AG04449 (cell line): ENCODE results near the gene MAT2A.

ENCODE experiments used
- CTCF ChIA-PET: fragments of 350-600 bp; formaldehyde crosslinking; extraction: SDS; loops from one replicate; lab custom pipeline; 2021; ENCODE audit warnings: antibody characterized with exemption; lab: Yijun Ruan, JAX
- POLR2A ChIA-PET: fragments of 400-600, 350-600 bp; formaldehyde crosslinking; extraction: SDS; loops from one replicate; lab custom pipeline; 2020; ENCODE audit warnings: antibody characterized with exemption, inconsistent platforms; lab: Yijun Ruan, JAX
- DNase-seq: peaks from one replicate; pipeline ENCODE4 v3.0.0-alpha.2; 2010; ENCODE audit warnings: low read depth, low spot score
- H3K4me3 ChIP-seq: 2 replicates; pipeline ENCODE4 v1.5.1; 2011; ENCODE audit warnings: low read depth, mild to moderate bottlenecking, control low read depth, low read length
- CTCF ChIP-seq: IDR thresholded peaks from one replicate; pipeline ENCODE4 v1.5.1; 2011; ENCODE audit warnings: mild to moderate bottlenecking, moderate library complexity, low read length, control low read depth, inconsistent platforms; ENCODE audit not compliant: insufficient read depth; ENCODE audit errors: missing control alignments

Gene MAT2A

GRCh38 chr2:85506768-85507181 is 32.2 kb upstream of the MAT2A start:
- ChIA-PET CTCF (interaction anchor here (1.0 to 1.7 kb wide), 5 partner anchors 17 to 86 kb away, joined by 3 to 7 read pairs (median 3); partner anchors contain the start of gene MAT2A), POLR2A (interaction anchor here (0.6 to 5.7 kb wide), 2 partner anchors 32 to 137 kb away, joined by 4 to 81 read pairs; partner anchors contain the start of gene MAT2A)
- no peak for TF ChIP-seq CTCF
- DNase-seq = no peak
- H3K4me3 ChIP-seq = no peak overlapping the region

- TF ChIP-seq CTCF = no peak
- ChIA-PET CTCF (interaction anchor here (0.9 to 1.9 kb wide), 5 partner anchors 11 to 90 kb away, joined by 3 to 5 read pairs (median 3); no protein-coding TSS in a partner anchor), POLR2A (interaction anchor here (0.7 kb wide), 1 partner anchor 27 kb away, joined by 3 read pairs; the partner anchor contains the start of gene MAT2A)
- no peak overlapping the region for H3K4me3 ChIP-seq
- no peak for DNase-seq
Observed at GRCh38 chr2:85511008-85511811, 27.8 kb upstream of the MAT2A start.

- ChIA-PET POLR2A (interaction anchor here (2.2 kb wide), 1 partner anchor 24 kb away, joined by 10 read pairs; the partner anchor contains the start of gene MAT2A), CTCF (interaction anchor here (1.1 kb wide), 1 partner anchor 24 kb away, joined by 3 read pairs; the partner anchor contains the start of gene MAT2A)
- TF ChIP-seq CTCF = no peak
Observed at GRCh38 chr2:85514323-85514722, 24.6 kb upstream of the MAT2A start.

GRCh38 chr2:85516653-85517389 is 22.1 kb upstream of the MAT2A start:
- ChIA-PET CTCF (interaction anchor here (0.8 kb wide), 1 partner anchor 9 kb away, joined by 3 read pairs; no protein-coding TSS in a partner anchor), POLR2A (no interaction called here)
- H3K4me3 ChIP-seq = no peak overlapping the region
- DNase-seq = no peak
- TF ChIP-seq CTCF = no peak

More at GRCh38 chr2:85514323-85514722, 24.6 kb upstream of the MAT2A start:
- no peak for DNase-seq
- no peak overlapping the region for H3K4me3 ChIP-seq

- no peak overlapping the region for H3K4me3 ChIP-seq
- POLR2A ChIA-PET = interaction anchor here (2.7 kb wide), 1 partner anchor 17 kb away, joined by 12 read pairs; the partner anchor contains the start of gene MAT2A
- no peak for DNase-seq
- no peak for TF ChIP-seq CTCF
- CTCF ChIA-PET = no interaction called here
Observed at GRCh38 chr2:85522090-85522647, 16.8 kb upstream of the MAT2A start.
